ENCODE data around the gene CHRNA7.

CHRNA7 gene

GRCh38 chr15:32096213-32096612 lies 65.9 kb downstream of the CHRNA7 start:
- Histone ChIP-seq H3K9me3 (ENCODE audit: low read length) (no peaks in the 10 kb centered on the region), H3K36me3 (ENCODE audit: insufficient read depth, low read length) (no peaks in the 10 kb centered on the region), H3K4me3 (ENCODE audit: low read depth, low read length, poor library complexity, severe bottlenecking) (no peak overlapping the region), H3K27ac (ENCODE audit: low read depth, low read length, poor library complexity, severe bottlenecking) (no peak overlapping the region), H3F3A (ENCODE audit: insufficient read depth, low read length) (no peaks in the 10 kb centered on the region), H2AFZ (ENCODE audit: low read length) (no peak overlapping the region), H3K9ac (ENCODE audit: low read length) (no peak overlapping the region), H3K79me2 (ENCODE audit: insufficient read depth, low read length) (no peaks in the 10 kb centered on the region), H4K20me1 (ENCODE audit: insufficient read depth, low read length) (no peaks in the 10 kb centered on the region), H3K27me3 (ENCODE audit: insufficient read depth, low read length) (no peaks in the 10 kb centered on the region), H3K4me2 (ENCODE audit: low read length) (no peak overlapping the region), H3K4me1 (ENCODE audit: insufficient read depth, low read length, severe bottlenecking) (no peaks in the 10 kb centered on the region), H3K9me2 (ENCODE audit: low read depth, low read length) (no peaks in the 10 kb centered on the region)
- TF ChIP-seq CTCF (IDR thresholded peaks at IDR 0.05; ENCODE audit: low read length): no peak
- TF ChIP-seq EZH2 (IDR thresholded peaks at IDR 0.05; ENCODE audit: borderline replicate concordance, low read length): no peak

DNA sequence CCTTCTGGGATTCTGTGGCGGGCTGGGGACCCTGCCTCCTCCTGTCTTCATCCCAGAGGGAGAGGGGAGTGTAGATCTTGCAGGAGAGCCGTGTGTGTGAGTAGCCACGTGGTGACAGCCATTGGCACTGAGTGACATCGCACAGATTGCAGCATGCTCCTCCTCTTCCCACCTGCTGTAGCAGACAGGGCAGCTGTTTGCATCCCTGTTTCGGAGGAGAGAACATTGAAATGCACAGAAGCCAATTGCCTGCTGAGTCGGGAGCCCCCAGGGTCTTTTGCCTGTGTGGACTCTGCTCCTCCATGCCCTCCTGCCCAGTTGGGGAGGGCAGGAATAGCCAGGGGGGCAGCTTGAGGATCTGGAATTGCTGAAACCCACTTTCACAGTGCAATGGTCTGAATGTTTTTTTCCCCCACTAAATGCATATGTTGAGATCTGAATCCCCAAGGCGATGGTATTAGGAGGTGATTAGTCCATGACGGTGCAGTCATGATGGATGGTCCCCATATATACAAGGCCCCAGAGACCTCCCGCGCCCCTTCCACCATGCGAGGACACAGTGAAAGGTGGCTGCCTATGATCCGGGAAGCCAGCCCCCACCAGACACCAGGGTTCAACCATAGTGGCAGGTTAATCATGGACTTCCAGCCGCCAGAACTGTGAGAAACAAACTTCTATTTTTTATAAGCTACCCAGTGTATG lies 66.8 kb downstream of the CHRNA7 start:
- TF ChIP-seq EZH2 (IDR thresholded peaks at IDR 0.05; ENCODE audit: borderline replicate concordance, low read length): no peak
- TF ChIP-seq CTCF (IDR thresholded peaks at IDR 0.05; ENCODE audit: low read length): no peak
- Histone ChIP-seq H3K4me3 (ENCODE audit: low read depth, low read length, poor library complexity, severe bottlenecking) (no peak overlapping the region), H3K9ac (ENCODE audit: low read length) (no peak overlapping the region), H3K27ac (ENCODE audit: low read depth, low read length, poor library complexity, severe bottlenecking) (no peak overlapping the region), H3K79me2 (ENCODE audit: insufficient read depth, low read length) (no peaks in the 10 kb centered on the region), H3F3A (ENCODE audit: insufficient read depth, low read length) (no peaks in the 10 kb centered on the region), H3K9me2 (ENCODE audit: low read depth, low read length) (no peaks in the 10 kb centered on the region), H3K9me3 (ENCODE audit: low read length) (no peaks in the 10 kb centered on the region), H4K20me1 (ENCODE audit: insufficient read depth, low read length) (no peaks in the 10 kb centered on the region), H2AFZ (ENCODE audit: low read length) (no peak overlapping the region), H3K36me3 (ENCODE audit: insufficient read depth, low read length) (no peaks in the 10 kb centered on the region), H3K4me1 (ENCODE audit: insufficient read depth, low read length, severe bottlenecking) (no peaks in the 10 kb centered on the region), H3K4me2 (ENCODE audit: low read length) (no peak overlapping the region), H3K27me3 (ENCODE audit: insufficient read depth, low read length) (no peaks in the 10 kb centered on the region)

DNA sequence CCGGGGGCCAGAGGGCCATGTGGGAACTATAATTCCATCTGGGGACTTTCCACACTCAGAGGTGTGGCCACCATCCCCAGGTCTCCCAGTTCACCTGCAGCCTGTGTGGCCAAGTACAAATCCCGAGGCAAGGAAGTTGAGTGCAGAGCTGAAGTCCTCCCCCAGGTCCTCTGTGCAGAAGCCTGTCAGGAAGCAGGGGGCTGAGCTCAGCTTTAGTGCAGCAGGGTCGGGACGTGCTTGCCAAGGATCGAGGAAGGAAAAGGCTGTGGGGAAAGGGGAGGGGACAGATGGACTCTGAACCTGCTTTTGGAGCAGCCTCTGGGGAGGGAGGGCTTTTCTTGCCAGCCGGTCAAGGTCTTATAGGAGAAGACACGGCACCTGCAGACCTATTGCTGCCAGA lies 67.7 kb downstream of the CHRNA7 start:
- TF ChIP-seq EZH2 (IDR thresholded peaks at IDR 0.05; ENCODE audit: borderline replicate concordance, low read length) (no peak), CTCF (IDR thresholded peaks at IDR 0.05; ENCODE audit: low read length) (no peak)
- Histone ChIP-seq H3K36me3 (ENCODE audit: insufficient read depth, low read length) (no peaks in the 10 kb centered on the region), H3K9ac (ENCODE audit: low read length) (no peak overlapping the region), H3K4me2 (ENCODE audit: low read length) (no peak overlapping the region), H2AFZ (ENCODE audit: low read length) (no peak overlapping the region), H3K79me2 (ENCODE audit: insufficient read depth, low read length) (no peaks in the 10 kb centered on the region), H3F3A (ENCODE audit: insufficient read depth, low read length) (no peaks in the 10 kb centered on the region), H3K27me3 (ENCODE audit: insufficient read depth, low read length) (no peaks in the 10 kb centered on the region), H3K4me3 (ENCODE audit: low read depth, low read length, poor library complexity, severe bottlenecking) (no peak overlapping the region), H4K20me1 (ENCODE audit: insufficient read depth, low read length) (no peaks in the 10 kb centered on the region), H3K4me1 (ENCODE audit: insufficient read depth, low read length, severe bottlenecking) (no peaks in the 10 kb centered on the region), H3K9me2 (ENCODE audit: low read depth, low read length) (no peaks in the 10 kb centered on the region), H3K27ac (ENCODE audit: low read depth, low read length, poor library complexity, severe bottlenecking) (no peak overlapping the region), H3K9me3 (ENCODE audit: low read length) (no peaks in the 10 kb centered on the region)

Measured in OCI-LY1 (cell line).